IgD-negative memory B cell (primary cell): ENCODE measurements around the gene PNPLA6. TPM values are rescaled to one million over a fixed set of nuclear protein-coding genes. Genes with fewer than 3 reads are reported as not detected.
A peak's percentile ranks its signal among the peaks of the same experiment; 100 is the strongest.

Source experiments
- H3K27ac Mint-ChIP-seq, 3 donors: one replicate each; pipeline ENCODE4 v1.8.0; 2020 to 2022; ENCODE audit warnings: mild to moderate bottlenecking in 3 of 3, mixed read lengths in 3 of 3, moderate library complexity in 1 of 3
- H3K27me3 Mint-ChIP-seq: one replicate; pipeline ENCODE4 v1.8.0; 2021; ENCODE audit warnings: mixed read lengths
- H3K36me3 Mint-ChIP-seq: one replicate; pipeline ENCODE4 v1.8.0; 2020; ENCODE audit warnings: mild to moderate bottlenecking, mixed read lengths
- H3K4me1 Mint-ChIP-seq, 3 donors: one replicate each; pipeline ENCODE4 v1.8.0; 2020 to 2022; ENCODE audit warnings: mixed read lengths in 3 of 3, mild to moderate bottlenecking in 1 of 3
- H3K4me3 Mint-ChIP-seq, 4 donors: one replicate each; pipeline ENCODE4 v1.8.0; 2020 to 2022; ENCODE audit warnings: mild to moderate bottlenecking in 4 of 4, mixed read lengths in 4 of 4, moderate library complexity in 3 of 4
- H3K9me3 Mint-ChIP-seq, 3 donors: one replicate each; pipeline ENCODE4 v1.8.0; 2020 to 2021; ENCODE audit warnings: mixed read lengths in 3 of 3, mild to moderate bottlenecking in 1 of 3
- polyA plus RNA-seq: library from polyadenylated mRNA; unstranded; fragments of 300-500 nt; fragmentation: Illumina TruSeq; gene quantifications from one replicate; pipeline ENCODE4 v1.2.3, GENCODE V29; 2021

The PNPLA6 gene
- polyA plus RNA-seq, 1 donor from 2014 or later: 12.5 TPM

DNA sequence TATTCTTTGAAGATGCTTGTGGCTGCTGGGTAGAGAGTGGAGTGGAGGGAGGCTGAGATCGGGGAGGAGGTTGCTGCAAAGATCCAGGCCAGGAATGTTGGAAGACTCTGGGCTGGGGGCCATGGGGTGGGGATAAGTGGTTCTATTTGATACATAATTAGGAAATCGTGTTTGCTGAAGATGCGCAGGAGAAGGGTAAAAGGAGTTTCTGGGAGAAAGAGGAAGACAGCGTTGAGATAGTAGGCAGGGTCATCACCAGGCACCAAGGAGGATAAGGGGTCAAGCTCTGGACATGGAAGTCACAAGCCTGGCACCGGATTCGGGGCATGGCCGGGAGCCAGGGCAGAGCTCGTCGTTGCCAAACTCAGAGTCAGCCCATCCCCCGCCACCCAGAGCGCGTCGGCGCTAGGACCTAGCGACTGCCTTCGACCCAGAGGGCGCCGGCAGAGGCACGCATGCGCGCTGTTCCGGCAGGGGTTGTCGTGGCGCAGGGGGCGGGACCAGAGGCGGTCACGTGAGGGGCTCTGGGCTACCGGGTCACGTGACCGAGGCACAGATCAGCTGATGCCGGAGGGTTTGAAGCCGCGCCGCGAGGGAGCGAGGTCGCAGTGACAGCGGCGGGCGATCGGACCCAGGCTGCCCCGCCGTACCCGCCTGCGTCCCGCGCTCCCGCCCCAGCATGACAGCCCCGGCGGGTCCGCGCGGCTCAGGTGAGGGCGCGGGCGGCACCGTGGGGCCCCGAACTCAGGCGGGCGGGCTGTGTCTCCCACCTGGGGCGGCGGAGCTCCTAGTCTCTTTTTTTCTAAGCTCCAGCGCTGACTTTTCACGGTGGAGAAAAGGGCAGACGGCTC lies 13.2 kb upstream of the PNPLA6 start, which contains the start of gene MCOLN1:
Gene MCOLN1, plus strand, starts transcription at position 553 of the 851 bp plus-strand sequence. Its CDS starts 127 bp downstream, at position 680.
- peak within 1 kb of the TSS; percentile 59 to 94 (median 76) for H3K27ac Mint-ChIP-seq
- peak within 1 kb of the TSS; percentile 78 to 90 (median 83) for H3K4me3 Mint-ChIP-seq
- H3K27me3 Mint-ChIP-seq: no peaks in the 10 kb centered on the region
- peaks cover 2% of the 10 kb centered on the region for H3K36me3 Mint-ChIP-seq
- no peaks in the 10 kb centered on the region for H3K9me3 Mint-ChIP-seq
- H3K4me1 Mint-ChIP-seq: peaks cover 6 to 8% (median 7%) of the 10 kb centered on the region in 3 donors

GRCh38 chr19:7522923-7523667 lies 12.4 kb upstream of the PNPLA6 start:
- H3K27me3 Mint-ChIP-seq: no peaks in the 10 kb centered on the region
- H3K27ac Mint-ChIP-seq: peak overlapping the region in 1 of 3 donors; percentile 76
- peaks cover 4 to 8% (median 6%) of the 10 kb centered on the region in 3 donors for H3K4me1 Mint-ChIP-seq
- peaks cover 2% of the 10 kb centered on the region for H3K36me3 Mint-ChIP-seq
- H3K4me3 Mint-ChIP-seq: peak overlapping the region; percentile 69 to 83 (median 76)
- H3K9me3 Mint-ChIP-seq: no peaks in the 10 kb centered on the region

DNA sequence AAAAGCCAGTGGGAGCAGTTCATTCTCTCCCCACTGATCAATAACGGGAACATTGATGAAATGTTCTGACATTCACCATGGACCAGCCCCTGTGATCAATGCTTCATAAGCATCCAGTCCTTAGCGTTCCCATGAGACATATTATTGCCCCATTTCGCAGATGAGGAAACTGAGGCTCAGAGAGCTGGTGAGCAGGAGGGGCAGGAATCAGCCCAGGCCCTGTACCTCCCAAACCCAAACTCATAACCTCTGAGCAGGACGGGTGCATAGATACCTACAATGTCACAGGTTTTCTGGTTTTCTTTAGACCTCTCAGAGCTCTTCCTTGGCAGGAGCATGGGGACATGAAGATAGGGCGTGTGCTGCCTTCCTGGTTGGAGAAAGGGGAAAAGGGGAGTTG lies 11.0 kb upstream of the PNPLA6 start:
- no peaks in the 10 kb centered on the region for H3K27me3 Mint-ChIP-seq
- H3K4me3 Mint-ChIP-seq: peak overlapping the region in 1 of 4 donors; percentile 65
- peak overlapping the region in 1 of 3 donors; percentile 45 for H3K27ac Mint-ChIP-seq
- H3K9me3 Mint-ChIP-seq: no peaks in the 10 kb centered on the region
- H3K36me3 Mint-ChIP-seq: peaks cover 2% of the 10 kb centered on the region
- peaks cover 4 to 8% (median 6%) of the 10 kb centered on the region in 3 donors for H3K4me1 Mint-ChIP-seq

DNA sequence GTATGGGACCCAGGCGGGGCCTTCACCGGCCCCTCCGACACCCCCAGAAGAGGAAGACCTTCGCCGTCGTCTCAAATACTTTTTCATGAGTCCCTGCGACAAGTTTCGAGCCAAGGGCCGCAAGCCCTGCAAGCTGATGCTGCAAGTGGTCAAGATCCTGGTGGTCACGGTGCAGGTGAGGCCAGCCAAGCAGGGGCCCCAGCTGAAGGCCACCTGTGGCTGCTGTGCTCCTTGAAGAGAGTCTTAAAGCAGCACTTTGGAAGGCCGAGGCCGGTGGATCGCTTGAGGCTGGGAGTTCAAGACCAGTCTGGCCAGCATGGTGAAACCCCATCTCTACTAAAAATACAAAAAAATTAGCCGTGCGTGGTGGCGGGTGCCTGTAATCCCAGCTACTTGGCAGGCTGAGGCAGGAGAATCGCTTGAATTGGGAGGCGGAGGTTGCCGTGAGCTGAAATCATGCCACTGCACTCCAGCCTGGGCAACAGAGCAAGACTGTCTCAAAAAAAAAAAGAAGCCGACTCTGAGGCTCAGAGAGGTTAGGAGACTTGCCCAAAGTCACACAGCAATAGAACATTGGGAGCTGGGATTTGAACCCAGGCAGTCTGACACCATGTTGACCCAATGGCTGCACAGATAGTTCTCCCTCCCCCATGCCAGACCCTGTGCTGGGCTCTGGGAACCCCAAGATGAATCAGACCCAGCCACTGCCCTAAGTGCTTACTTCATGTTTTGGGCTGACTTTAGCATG lies 10.4 kb upstream of the PNPLA6 start:
- Mint-ChIP-seq H3K36me3 (peaks cover 2% of the 10 kb centered on the region), H3K4me3 (peak overlapping the region in 2 of 4 donors; percentile 39 to 65), H3K27ac (no peak overlapping the region), H3K9me3 (no peaks in the 10 kb centered on the region), H3K27me3 (no peaks in the 10 kb centered on the region), H3K4me1 (peaks cover 4 to 8% (median 6%) of the 10 kb centered on the region in 3 donors)

DNA sequence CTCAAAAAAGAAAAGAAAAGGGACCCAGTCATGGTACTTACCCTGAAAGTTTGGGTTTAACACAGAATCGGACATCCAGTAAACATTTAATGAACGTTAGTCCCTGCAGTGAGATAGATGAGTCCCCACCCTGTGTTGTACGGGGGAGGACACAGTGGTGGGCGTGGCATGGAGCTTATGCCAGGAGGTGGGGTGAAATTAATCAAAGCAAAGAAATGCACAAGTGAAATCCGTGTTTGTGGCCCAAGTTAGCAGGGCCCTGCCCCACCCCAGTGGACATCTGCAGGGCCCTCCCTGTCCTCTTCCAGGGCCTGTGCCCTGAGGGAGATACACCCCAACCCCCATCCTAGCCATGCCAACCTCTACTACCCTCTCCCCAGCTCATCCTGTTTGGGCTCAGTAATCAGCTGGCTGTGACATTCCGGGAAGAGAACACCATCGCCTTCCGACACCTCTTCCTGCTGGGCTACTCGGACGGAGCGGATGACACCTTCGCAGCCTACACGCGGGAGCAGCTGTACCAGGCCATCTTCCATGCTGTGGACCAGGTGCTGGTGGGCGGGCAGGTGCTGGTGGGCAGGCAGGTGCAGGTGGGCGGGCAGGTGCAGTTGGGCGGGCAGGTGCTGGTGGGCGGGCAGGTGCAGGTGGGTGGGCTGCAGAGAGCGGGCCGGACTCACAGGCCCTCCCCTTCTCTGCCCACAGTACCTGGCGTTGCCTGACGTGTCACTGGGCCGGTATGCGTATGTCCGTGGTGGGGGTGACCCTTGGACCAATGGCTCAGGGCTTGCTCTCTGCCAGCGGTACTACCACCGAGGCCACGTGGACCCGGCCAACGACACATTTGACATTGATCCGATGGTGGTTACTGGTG lies 9.2 kb upstream of the PNPLA6 start:
- peaks cover 2% of the 10 kb centered on the region for H3K36me3 Mint-ChIP-seq
- H3K9me3 Mint-ChIP-seq: no peaks in the 10 kb centered on the region
- H3K4me3 Mint-ChIP-seq: peak overlapping the region in 1 of 4 donors; percentile 20
- H3K27ac Mint-ChIP-seq: no peak overlapping the region
- no peaks in the 10 kb centered on the region for H3K27me3 Mint-ChIP-seq
- H3K4me1 Mint-ChIP-seq: peaks cover 4 to 8% (median 6%) of the 10 kb centered on the region in 3 donors

DNA sequence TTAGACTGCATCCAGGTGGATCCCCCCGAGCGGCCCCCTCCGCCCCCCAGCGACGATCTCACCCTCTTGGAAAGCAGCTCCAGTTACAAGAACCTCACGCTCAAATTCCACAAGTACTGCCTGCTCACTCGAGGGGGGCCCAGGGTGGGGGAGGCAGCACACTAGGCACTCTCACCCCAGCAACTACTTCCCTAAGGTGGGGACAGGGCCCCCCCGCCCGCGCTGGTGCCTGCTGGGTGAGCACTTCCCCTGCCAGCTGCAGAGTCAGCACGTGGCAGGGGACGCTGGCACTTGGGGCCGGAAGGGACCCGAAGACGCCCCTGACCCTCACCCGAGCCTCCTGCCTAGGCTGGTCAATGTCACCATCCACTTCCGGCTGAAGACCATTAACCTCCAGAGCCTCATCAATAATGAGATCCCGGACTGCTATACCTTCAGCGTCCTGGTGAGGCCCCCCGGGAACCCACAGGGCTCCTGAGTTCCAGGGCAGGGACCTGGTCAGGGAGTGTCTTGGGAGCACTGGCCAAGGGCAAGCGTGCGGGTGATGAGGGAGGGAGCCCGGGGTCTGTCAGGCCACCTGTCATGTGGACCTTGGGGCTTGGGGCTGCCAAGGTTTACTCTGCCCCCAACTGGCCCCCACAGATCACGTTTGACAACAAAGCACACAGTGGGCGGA lies 7.9 kb upstream of the PNPLA6 start:
- Mint-ChIP-seq H3K4me1 (peaks cover 0 to 4% (median 2%) of the 10 kb centered on the region in 3 donors), H3K27ac (no peak overlapping the region), H3K27me3 (no peaks in the 10 kb centered on the region), H3K36me3 (peaks cover 2% of the 10 kb centered on the region), H3K4me3 (no peak overlapping the region), H3K9me3 (no peaks in the 10 kb centered on the region)

- Mint-ChIP-seq H3K36me3 (peaks cover 2% of the 10 kb centered on the region), H3K27ac (no peak overlapping the region), H3K27me3 (no peaks in the 10 kb centered on the region), H3K9me3 (no peaks in the 10 kb centered on the region), H3K4me1 (peaks cover 0 to 4% (median 2%) of the 10 kb centered on the region in 3 donors), H3K4me3 (peak overlapping the region in 1 of 4 donors; percentile 43)
Measured at GRCh38 chr19:7528192-7528519, 7.4 kb upstream of the PNPLA6 start.

DNA sequence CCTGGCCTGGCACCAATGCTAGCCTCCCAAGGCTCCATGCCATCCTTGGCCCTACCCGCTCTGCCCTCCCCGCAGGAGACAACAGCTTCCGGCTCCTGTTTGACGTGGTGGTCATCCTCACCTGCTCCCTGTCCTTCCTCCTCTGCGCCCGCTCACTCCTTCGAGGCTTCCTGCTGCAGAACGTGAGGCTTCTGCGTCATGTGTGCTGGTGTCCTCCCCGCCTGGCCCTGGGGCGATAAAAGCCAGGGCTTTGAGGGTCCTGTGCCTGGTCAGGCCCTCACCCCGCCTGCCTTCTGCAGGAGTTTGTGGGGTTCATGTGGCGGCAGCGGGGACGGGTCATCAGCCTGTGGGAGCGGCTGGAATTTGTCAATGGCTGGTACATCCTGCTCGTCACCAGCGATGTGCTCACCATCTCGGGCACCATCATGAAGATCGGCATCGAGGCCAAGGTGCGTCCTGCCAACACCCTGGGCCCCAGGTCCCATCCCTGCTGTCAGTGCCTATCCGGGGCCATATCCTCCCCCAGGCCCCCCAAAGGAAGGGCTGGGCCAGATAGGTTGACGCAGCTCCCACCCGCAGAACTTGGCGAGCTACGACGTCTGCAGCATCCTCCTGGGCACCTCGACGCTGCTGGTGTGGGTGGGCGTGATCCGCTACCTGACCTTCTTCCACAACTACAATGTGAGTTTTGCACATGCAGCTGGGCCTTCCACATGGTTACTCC lies 6.8 kb upstream of the PNPLA6 start:
- Mint-ChIP-seq H3K4me3 (peak overlapping the region in 1 of 4 donors; percentile 43), H3K4me1 (peaks cover under 1 to 4% (median 2%) of the 10 kb centered on the region in 3 donors), H3K27me3 (no peaks in the 10 kb centered on the region), H3K9me3 (no peaks in the 10 kb centered on the region), H3K27ac (no peak overlapping the region), H3K36me3 (peaks cover 2% of the 10 kb centered on the region)

DNA sequence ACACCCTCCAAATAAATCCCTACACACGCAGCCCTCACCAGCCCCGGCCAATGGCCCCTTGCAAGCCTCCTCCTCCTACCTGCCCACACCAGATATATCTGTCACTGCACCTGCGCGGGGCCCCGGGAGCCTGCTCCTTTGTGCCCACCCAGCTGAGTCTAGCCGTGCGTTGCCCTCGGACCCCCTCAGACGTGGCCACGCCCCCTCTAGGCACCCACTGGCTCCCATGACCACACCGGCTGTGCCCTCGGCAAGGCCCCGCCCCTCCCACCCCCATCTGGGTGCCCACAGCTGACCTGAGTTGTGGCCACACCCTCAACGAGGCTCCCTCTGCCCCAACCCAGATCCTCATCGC lies 6.3 kb upstream of the PNPLA6 start:
- Mint-ChIP-seq H3K4me1 (peaks cover 2 to 8% (median 2%) of the 10 kb centered on the region in 3 donors), H3K4me3 (no peak overlapping the region), H3K27ac (no peak overlapping the region), H3K27me3 (no peaks in the 10 kb centered on the region), H3K36me3 (peaks cover 2% of the 10 kb centered on the region), H3K9me3 (no peaks in the 10 kb centered on the region)

GRCh38 chr19:7529610-7530490 lies 5.7 kb upstream of the PNPLA6 start:
- Mint-ChIP-seq H3K9me3 (no peaks in the 10 kb centered on the region), H3K27ac (peak overlapping the region in 1 of 3 donors; percentile 67), H3K4me1 (peaks cover 2 to 13% (median 5%) of the 10 kb centered on the region in 3 donors)

GRCh38 chr19:7533281-7533885 lies 2.1 kb upstream of the PNPLA6 start:
- Mint-ChIP-seq H3K27me3 (no peaks in the 10 kb centered on the region), H3K27ac (peak overlapping the region in 1 of 3 donors; percentile 94), H3K4me3 (peak overlapping the region; percentile 94 to 100 (median 96)), H3K36me3 (no peaks in the 10 kb centered on the region), H3K4me1 (peaks cover 13 to 28% (median 13%) of the 10 kb centered on the region in 3 donors), H3K9me3 (no peaks in the 10 kb centered on the region)

More at GRCh38 chr19:7529610-7530490, 5.7 kb upstream of the PNPLA6 start:
- Mint-ChIP-seq H3K4me3 (peak overlapping the region in 1 of 4 donors; percentile 62), H3K27me3 (no peaks in the 10 kb centered on the region), H3K36me3 (peaks cover 2% of the 10 kb centered on the region)

- Mint-ChIP-seq H3K36me3 (no peaks in the 10 kb centered on the region), H3K4me1 (peaks cover 13 to 28% (median 13%) of the 10 kb centered on the region in 3 donors), H3K9me3 (no peaks in the 10 kb centered on the region), H3K4me3 (peak overlapping the region; percentile 94 to 100 (median 96)), H3K27ac (peak overlapping the region; percentile 65 to 94 (median 94)), H3K27me3 (no peaks in the 10 kb centered on the region)
Measured at GRCh38 chr19:7533925-7534480, 1.5 kb upstream of the PNPLA6 start.
